Transverse colon (tissue), 3 donors: ENCODE results near the gene LRIG1.

Source experiments
- CTCF ChIP-seq, 5 experiments: fragments of 200-600 bp in 3 of 5; fragments of 450-650 bp in 2 of 5; sonication (generic) in 3 of 5; IDR thresholded peaks; 1 replicate in 2 of 5; 2 replicates in 3 of 5; pipeline ENCODE4 v1.5.1; 2016 to 2017; ENCODE audit warnings: antibody characterized with exemption in 5 of 5, inconsistent platforms in 3 of 5, mild to moderate bottlenecking in 2 of 5, moderate library complexity in 1 of 5
- POLR2A ChIP-seq: fragments of 450-650 bp; IDR thresholded peaks from one replicate; pipeline ENCODE4 v1.6.1; 2016; ENCODE audit warnings: antibody characterized with exemption, mild to moderate bottlenecking, moderate library complexity

DNA sequence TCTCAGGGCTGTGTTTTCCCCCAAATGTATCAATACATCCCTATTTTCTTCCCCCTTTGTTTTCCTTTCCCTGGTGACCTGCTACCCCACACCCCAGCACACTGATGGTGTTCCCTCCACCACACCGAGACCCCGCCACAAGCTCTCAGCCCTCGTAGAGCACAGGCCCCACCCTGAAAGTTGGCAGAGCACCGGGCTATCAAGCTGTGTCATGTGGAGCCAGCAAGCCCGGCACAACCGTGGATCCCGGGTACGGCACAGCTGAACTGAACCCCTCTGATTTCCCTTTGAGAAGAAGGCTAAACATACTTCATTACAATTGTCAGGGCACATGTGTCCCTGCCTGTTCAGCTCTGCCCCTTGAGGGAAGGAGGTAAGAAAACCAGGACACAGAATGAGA lies 69.9 kb downstream of the LRIG1 start:
- TF ChIP-seq CTCF (IDR thresholded peaks at IDR 0.05) (no peak), POLR2A (no peak)
